Measurements from ENCODE around the gene EXOC3L4.

EXOC3L4 gene

DNA sequence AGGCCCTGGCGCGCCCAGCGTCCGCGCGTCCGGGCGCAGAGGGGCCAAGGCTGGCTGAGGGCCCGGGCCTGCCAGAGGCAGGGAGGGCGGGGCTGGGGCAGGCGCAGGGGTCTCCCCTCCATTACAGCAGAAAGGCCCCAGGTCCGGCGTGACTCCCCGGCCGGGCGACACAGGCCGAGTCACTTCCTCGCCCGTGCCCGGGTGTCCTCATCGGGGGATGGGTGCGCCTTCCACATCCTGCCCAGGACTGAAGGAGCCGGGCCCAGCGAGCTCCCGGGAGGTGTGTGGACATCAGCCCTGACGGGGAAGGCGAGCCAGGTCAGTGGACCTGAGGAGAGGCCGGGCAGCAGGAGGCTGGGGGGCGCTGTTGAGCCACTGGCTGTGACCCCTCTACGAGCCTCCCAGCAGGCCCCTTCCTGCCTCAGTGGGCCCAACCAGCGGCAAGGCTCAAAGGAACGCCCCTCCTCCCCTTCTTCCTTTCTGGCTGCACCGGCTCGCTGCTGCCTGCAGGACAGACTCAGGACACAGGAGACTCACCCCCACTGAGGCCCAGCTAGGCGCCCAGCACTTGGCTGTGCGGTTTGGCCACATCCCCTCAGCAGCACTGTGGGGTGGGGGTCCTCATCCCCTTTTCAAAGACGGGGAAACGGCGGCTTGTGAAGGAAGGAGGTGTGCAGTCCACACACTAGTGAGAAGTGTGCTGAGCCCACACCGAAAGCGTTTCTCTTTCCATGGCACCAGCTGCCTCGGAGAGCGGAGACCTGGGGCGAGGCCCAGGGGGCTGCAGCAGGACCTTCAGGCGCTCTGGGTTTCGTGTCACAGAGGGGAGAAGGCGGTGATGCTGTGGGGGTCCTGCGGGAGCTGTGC, 29.3 kb downstream of the EXOC3L4 start:
- DNase-seq, result peak; percentile 34

DNA sequence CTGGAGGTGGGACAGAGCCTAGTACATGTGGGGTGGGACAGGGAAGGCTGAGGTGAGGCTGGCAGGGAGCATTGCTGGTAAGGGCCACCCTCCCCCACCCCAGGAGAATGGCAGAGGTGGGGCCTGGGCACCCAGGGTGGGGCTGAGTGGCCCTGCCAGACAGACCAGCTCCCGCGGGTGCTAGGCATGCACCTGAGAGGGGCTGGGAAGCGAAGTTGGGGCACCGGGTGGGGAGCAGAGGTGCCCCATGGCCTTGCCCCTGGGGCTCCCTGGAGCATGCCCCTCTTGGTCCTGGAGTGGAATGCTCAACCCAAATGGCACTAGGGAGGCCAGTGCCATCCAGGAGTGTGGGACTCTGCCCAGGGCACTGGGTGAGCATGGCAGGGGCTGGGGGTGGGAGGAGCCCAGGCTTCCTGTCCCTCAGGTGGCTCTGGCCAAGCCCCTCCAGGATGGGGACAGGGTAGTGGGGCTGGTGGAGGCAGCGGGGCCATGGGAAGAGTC, 30.0 kb downstream of the EXOC3L4 start:
- no peak for DNase-seq

DNA sequence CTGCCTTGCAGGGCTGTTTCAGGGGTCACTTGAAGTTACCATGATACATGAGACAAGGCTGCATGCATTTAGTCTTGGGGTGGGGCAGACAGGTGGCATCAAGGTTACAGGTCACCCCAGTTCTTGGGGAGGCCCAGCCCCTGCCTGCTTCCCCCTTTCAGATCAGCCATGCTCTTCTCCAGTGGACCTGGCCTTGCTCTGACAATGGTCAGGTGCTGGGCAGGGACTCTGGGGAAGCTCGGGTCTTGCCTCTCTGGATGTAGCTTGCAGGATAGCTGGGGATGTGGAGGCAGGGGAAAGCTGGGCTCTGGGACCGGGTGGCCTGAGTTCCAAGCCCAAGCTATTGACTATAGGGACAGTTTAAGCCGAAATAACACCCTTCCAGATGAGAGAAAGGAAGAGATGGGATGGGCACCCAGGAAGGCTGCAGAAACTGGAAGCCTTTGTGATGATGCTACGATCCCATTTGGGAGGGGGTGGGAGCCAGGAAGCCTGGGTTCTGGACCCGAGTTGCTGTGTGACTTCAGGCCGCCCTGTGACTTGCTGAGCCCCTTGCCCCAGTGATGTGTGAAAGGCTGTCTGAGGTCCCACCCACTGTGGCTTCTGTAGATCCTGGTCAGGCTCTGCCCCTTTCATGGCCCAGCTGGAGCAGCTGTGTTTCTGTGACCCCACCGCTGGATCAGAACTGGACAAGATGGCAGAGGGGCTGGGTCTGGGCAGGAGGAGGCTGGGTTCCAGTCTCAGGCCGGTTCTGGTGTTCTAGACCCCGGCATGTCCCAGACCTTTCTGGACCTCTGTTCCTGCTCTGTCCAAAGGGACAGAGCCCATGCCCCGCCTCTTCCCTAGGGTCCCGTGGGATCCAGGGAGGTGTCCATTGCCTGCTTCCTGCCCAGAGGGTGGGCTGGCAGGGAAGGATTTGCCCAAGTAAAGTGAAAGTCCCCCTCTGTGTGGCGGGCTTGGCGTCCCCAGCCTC, 30.9 kb downstream of the EXOC3L4 start:
- DNase-seq, result no peak

DNA sequence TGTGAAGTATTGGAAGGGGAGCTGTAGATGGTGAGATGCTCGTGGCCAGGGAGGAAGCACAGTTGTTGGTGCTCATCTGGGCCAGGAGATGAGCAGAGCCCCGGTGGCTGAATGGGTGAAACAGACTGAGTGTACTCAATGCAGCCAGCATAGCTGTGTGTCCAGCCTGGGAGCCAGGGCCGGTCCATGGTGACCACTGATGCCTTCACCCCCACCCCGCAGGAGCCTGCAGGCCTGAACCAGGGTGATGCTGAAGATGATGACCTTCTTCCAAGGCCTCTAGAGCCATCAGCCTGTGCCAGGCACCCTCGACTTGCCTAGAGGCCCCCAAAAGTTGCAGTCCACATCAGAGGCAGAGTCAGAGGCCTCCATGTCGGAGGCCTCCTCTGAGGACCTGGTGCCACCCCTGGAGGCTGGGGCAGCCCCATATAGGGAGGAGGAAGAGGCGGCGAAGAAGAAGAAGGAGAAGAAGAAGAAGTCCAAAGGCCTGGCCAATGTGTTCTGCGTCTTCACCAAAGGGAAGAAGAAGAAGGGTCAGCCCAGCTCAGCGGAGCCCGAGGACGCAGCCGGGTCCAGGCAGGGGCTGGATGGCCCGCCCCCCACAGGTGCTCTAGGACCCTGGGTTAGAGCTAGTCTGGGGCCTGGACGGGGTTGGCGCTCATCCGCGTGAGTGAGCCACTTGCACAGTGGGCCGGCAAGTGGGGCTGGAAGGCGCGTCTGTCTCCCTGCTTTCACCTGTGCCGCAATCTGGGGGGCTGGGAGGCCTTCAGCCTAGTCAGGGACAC, 31.8 kb downstream of the EXOC3L4 start:
- DNase-seq, result no peak

DNA sequence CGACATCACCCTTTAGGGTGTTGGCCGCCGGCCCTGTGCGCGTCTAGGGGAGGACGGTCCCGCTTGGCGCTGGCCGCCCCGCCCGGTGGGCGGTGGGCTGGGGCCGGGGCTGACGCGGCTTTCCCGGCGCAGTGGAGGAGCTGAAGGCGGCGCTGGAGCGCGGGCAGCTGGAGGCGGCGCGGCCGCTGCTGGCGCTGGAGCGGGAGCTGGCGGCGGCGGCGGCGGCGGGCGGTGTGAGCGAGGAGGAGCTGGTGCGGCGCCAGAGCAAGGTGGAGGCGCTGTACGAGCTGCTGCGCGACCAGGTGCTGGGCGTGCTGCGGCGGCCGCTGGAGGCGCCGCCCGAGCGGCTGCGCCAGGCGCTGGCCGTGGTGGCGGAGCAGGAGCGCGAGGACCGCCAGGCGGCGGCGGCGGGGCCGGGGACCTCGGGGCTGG, 32.4 kb downstream of the EXOC3L4 start:
- DNase-seq, result no peak

DNA sequence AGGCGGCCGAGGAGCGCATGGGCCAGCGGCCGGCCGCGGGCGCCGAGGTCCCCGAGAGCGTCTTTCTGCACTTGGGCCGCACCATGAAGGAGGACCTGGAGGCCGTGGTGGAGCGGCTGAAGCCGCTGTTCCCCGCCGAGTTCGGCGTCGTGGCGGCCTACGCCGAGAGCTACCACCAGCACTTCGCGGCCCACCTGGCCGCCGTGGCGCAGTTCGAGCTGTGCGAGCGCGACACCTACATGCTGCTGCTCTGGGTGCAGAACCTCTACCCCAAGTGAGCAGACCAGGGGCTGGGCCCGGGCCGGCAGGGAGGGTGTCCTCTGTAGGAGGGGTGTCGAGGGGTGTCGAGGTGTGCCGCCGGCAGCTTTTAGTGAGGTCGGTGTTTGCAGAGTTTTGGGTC, 32.8 kb downstream of the EXOC3L4 start:
- DNase-seq, result no peak

DNA sequence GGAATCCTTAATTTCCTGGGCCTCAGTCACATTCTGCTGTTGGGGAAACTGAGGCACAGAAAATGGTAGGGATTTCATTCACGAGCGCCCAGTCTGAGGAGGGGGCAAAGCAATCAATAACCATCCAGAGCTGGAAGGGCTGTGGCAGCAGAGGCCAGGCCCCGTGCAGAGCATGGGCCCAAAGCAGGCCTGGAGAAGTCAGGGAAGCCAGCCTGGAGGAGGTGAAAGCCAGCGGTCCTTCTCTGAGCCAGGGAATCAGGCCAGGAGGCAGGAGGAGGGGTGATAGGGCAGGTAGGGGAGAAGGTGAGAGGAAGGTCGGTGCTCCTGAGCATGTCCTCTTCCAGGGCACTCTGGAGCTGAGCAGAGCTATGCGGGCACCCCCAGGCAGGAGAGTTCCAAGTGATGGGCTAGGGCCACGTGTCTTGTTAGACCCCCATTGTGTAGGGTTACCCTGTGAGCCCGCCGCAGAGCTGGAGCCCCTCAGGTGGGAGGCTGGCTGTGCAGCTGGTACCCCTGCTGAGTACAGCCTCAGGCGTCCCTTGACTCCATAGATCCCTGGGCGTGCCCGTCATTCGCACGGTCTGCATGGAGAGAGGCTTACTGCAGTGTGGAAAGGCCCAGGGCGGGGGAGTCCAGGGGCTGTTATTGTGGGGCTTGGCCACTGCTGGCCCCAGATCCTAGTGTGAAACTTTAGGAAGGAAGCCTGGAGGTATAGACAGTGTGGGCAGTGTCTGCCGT, 33.5 kb downstream of the EXOC3L4 start:
- DNase-seq, result no peak

DNA sequence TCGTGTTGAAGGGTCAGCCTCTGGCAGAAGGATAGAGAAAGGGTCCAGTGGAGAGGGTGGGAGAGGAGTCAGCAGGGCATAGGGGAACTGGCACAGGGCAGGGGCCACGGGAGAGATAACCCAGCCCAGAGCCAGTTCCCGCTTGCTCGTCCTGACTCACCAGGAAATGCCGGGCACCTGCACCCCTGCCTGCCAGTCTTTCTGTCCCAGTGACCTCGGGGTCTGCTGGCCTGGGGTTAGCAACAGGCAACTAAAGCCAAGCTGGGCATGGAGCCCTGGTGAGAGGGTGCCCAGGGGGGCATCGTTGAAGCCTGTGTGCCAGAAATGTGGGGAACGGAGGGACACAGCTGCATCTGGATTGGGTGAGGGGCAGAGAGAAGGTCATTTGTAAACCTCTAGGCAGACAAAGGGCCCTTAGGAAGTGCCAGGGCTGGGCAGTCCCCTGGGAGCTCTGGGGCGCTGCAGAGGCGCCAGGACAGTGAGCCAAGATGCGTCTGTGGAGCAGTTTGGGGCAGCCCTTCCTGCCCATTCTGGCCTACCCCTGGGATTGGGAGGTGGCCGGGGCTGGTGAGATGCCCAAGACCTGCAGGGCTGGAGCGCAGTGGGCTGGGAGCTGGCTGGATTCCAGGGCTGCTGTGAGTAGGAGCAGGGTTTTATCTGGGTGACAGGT, 34.2 kb downstream of the EXOC3L4 start:
- no peak for DNase-seq

DNA sequence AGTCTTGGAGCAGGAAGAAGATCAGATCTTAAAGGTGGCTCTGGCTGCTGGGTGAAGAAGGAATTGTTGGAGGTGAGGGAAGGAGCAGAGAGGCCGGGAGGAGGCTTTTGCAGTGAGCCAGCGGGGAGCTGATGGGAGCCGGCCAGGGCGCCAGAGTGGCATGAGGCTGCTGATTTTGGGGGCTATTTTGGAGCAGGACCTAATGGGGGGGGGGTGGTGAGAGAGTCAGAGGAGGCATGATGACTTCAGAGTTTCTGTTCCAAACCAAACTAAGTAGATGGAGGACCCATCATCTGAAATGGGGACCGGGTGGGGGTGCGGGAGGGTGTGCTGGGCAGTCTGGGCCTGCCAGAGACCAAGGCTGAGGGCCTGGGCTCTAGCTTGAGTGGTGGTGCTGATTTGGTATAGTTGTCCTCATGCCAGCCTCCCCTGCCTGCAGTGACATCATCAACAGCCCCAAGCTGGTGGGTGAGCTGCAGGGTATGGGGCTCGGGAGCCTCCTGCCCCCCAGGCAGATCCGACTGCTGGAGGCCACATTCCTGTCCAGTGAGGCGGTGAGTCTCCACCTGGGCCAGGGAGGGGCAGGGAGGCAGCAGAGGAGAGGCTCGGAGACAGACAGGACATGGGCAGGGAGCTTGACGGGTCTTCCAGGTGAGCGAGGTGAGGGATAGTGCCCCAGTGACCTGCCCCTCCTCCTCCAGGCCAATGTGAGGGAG, 34.9 kb downstream of the EXOC3L4 start:
- no peak for DNase-seq

DNA sequence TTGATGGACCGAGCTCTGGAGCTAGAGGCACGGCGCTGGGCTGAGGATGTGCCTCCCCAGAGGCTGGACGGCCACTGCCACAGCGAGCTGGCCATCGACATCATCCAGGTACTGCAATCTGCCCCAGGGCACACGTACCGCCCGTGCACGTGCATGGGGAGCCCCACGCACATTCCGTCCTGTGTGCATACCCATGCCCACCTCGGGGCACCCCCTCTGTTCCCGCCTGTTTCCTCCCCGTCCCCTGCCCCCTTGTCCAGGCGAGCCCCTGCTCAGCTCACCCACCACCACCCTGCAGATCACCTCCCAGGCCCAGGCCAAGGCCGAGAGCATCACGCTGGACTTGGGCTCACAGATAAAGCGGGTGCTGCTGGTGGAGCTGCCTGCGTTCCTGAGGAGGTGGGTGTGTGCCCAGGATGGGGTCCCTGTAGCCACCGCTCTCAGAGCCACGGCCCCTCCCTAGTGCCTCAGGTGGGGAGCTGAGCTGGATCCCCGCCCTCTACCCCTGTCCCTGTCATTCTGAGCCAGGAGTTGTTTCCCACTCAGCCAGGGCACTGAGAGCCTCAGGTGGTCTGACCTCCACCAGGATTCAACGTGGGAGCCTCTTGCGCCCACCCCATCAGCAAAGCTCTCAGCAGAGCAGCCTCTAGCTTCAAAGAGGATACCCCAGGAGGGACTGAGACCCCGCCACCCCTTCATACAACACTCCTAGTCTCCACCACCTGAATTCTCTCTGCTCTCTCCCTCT, 35.7 kb downstream of the EXOC3L4 start:
- no peak for DNase-seq

DNA sequence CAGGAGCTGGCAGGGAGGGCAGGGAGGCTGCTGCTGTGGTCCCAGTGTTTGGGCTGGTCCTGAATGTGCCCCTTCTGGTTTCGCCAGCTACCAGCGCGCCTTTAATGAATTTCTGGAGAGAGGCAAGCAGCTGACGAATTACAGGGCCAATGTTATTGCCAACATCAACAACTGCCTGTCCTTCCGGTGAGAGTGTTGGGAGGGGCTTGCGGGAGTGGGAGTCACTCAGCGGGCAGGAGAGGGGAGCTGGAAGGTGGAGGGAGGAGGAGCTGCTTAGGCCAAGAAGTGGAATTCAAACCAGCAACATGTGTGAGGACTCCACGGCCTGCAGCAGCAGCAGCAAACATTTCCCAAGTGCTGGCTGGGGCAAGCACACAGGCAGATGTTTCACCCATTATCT, 36.4 kb downstream of the EXOC3L4 start:
- no peak for DNase-seq

DNA sequence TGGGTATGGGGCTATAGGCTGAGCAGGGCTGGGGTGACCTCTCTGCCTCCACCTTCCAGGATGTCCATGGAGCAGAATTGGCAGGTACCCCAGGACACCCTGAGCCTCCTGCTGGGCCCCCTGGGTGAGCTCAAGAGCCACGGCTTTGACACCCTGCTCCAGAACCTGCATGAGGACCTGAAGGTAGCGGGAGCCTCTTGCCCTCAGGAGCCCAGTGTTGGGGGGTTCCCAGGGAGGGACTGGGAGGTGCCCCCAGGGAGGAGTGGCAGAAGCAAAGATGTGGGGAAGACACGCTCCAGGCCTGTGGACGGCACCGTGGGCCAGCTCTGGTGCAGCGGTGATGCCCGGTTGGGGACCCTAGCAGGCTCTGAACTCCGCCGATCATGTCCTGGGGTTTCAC, 37.1 kb downstream of the EXOC3L4 start:
- DNase-seq, result no peak

DNA sequence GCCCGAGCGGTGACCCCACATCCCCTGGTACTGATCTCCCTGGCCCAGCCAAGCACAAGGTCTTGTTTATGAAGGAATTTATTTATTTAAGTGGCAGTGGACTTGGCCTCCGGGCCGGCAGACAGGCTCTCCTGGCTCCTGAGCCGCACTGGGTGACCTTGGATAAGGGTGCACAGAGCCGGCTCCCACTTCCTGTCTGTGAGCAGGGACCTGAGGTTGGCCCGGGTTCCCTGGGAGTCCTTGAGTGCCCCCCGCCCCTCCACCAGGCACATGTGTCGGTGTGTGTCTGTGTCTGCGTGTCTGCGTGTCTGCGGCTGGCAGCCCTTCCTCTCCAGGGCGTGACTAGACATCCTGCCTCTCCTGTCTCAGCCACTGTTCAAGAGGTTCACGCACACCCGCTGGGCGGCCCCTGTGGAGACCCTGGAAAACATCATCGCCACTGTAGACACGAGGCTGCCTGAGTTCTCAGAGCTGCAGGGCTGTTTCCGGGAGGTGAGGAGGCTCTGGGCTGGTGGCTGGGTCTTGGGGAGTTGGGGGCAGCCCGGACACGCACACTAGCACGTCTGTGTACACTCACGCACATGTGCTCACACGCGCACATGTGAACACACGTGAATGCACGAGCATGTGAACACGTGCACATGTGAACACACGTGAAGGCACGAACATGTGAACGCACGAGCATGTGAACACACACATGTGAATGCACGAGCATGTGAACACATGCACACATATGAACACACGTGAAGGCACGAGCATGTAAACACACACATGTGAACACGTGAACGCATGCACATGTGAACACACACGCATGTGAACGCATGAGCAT, 38.1 kb downstream of the EXOC3L4 start:
- no peak for DNase-seq

DNA sequence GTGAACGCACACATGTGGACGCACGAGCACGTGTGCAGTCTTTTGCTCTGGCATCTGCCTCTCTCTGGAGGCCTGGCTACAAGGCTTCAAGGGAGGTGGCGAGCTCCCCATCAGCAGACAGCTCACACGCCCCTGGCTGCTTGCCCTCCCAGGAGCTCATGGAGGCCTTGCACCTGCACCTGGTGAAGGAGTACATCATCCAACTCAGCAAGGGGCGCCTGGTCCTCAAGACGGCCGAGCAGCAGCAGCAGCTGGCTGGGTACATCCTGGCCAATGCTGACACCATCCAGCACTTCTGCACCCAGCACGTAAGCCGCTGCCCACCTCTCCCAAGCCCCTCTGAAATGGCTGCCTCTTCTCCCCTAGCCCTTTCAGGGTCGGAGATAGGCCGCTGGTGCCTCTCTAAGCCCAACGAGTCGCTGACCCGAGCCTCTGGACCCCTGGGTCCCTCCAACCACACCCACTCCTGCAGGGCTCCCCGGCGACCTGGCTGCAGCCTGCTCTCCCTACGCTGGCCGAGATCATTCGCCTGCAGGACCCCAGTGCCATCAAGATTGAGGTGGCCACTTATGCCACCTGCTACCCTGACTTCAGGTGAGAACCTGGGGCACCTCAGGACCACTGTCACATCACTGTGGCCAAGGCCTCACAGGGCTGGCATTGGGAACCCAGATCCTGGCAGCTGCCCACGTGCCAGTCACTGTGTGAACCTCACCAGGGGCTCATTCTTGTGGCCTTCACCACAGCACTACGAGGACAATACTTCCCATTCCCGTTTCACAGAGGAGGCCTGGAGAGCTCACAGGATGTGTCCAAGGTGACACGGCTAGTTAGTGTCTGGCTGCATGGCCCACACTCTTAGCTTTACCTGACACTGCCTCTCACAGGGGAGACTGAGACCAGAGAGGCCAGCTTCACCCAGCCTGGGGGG, 39.0 kb downstream of the EXOC3L4 start:
- DNase-seq, result no peak

DNA sequence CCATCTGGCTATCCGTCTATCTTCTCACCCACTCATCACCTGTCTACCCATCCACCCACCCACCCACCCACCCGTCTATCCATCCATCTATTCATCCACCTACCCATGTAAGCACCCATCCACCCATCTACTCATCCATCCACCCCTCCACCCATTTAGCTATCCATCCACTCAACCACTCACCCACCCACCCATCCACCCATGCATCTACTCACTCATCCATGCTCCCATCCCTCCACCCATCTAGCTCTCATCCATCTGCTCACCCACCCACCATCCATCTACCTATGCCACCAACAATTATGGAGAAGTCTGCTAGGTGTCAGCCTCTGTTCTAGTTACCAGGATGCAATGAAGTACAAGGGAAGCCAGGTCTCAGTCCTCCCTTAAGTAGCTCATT, 39.9 kb downstream of the EXOC3L4 start:
- DNase-seq, result no peak

DNA sequence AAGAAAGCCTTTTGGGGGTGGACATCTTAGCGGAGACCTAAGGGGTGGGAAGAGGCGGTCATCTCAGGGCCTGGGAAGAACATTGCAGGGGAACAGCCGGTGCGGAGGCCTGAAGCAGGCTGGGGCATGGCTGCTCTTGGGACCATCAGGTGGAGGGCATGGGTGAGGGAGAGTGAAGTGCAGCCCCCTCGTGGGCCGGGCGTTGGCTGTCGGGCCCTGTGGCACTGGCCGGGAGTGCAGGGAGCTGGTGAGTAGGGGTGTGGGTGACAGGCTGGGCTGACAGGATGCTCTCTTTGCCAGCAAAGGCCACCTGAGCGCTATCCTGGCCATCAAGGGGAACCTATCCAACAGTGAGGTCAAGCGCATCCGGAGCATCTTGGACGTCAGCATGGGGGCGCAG, 40.4 kb downstream of the EXOC3L4 start:
- no peak for DNase-seq

DNA sequence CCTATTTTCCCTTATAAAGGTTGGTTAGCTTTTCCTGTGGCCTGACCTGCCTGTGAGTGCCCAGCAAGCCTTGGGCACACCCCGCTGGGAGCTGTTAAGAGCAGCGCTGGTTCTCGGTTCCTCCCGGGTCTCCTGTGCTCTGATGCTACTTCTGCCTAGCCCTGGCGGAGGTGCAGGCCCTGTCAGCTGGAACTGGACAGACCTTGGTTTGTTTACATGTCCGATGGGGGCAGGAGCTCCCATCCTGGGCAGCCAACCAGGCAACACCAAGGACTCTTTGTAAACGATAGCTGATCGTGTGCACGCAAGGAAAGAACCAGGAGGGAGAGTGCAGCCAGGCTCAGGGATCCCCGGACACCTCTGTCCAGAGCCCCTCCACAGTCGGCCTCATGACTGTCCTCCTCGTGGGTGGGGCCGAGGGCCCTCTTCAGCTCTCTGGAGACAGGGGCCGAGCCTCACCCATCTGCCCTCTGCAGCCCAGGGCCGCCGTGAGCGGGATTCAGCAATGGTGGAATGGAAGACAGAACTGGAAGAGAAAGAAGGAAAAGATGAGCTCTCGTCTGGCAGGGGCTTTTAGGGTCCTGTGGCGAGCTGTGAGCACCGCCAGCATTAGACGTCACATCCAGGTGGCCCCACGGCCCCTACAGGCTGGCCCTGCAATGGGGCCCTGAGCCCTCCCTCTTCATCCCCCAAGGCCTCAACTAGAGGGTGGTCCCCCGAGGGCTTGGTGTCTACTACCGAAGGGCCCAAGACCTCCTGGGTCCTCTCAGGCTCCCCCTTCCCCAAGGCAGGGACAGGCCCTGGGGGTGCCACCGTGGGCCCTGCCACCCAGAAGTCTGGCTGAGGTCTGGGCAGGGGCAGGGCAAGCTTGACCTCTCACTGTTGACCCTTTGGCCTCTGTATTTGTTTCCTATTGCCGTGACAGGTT, 41.1 kb downstream of the EXOC3L4 start:
- no peak for DNase-seq
